Naive B cell (primary cell): ENCODE data around the gene CCDC30. TPM values are rescaled to one million over a fixed set of nuclear protein-coding genes. Genes with fewer than 3 reads are reported as not detected.
"Not testable (repeated sequence)": the region's sequence is repeated elsewhere in the genome, so short reads cannot be mapped to it uniquely, and the experiment has no call there.

Experiments used
- ATAC-seq, 2 donors: fragments of 150-1000 bp; cut with Tn5 transposase; 2 replicates each; pipeline ENCODE4 v1.10.0; 2021; ENCODE audit warnings: low read depth in 2 of 2, mild to moderate bottlenecking in 2 of 2, moderate library complexity in 2 of 2
- DNase-seq: peaks from one replicate; pipeline ENCODE4 v3.0.0; 2022
- H3K27ac Mint-ChIP-seq, 6 donors: one replicate each; pipeline ENCODE4 v1.8.0; 2020 to 2022; ENCODE audit warnings: mild to moderate bottlenecking in 6 of 6, mixed read lengths in 6 of 6, moderate library complexity in 5 of 6, inconsistent platforms in 2 of 6
- H3K27me3 Mint-ChIP-seq, 3 donors: one replicate each; pipeline ENCODE4 v1.8.0; 2021 to 2022; ENCODE audit warnings: mixed read lengths in 3 of 3, mild to moderate bottlenecking in 1 of 3
- H3K36me3 Mint-ChIP-seq, 2 donors: one replicate each; pipeline ENCODE4 v1.8.0; 2020 to 2022; ENCODE audit warnings: mixed read lengths in 2 of 2, inconsistent platforms in 1 of 2, mild to moderate bottlenecking in 1 of 2
- H3K4me1 Mint-ChIP-seq, 3 donors: one replicate each; pipeline ENCODE4 v1.8.0; 2020 to 2022; ENCODE audit warnings: mixed read lengths in 3 of 3, inconsistent platforms in 1 of 3, mild to moderate bottlenecking in 1 of 3, moderate library complexity in 1 of 3
- H3K4me3 Mint-ChIP-seq, 8 donors: one replicate each; pipeline ENCODE4 v1.8.0; 2020 to 2022; ENCODE audit warnings: mild to moderate bottlenecking in 8 of 8, mixed read lengths in 8 of 8, moderate library complexity in 8 of 8, inconsistent platforms in 2 of 8
- H3K9me3 Mint-ChIP-seq, 7 donors: one replicate each; pipeline ENCODE4 v1.8.0; 2020 to 2022; ENCODE audit warnings: mixed read lengths in 7 of 7, mild to moderate bottlenecking in 5 of 7, inconsistent platforms in 2 of 7, moderate library complexity in 1 of 7
- polyA plus RNA-seq, 6 donors: library from polyadenylated mRNA; unstranded; fragments of 300-500 nt; fragmentation: Illumina TruSeq; gene quantifications; one replicate each; pipeline ENCODE4 v1.2.3, GENCODE V29; 2021; ENCODE audit warnings: low read depth in 6 of 6

Gene CCDC30
- polyA plus RNA-seq, 6 donors from 2014 or later = 0.72 to 4.0 (median 1.3) TPM

DNA sequence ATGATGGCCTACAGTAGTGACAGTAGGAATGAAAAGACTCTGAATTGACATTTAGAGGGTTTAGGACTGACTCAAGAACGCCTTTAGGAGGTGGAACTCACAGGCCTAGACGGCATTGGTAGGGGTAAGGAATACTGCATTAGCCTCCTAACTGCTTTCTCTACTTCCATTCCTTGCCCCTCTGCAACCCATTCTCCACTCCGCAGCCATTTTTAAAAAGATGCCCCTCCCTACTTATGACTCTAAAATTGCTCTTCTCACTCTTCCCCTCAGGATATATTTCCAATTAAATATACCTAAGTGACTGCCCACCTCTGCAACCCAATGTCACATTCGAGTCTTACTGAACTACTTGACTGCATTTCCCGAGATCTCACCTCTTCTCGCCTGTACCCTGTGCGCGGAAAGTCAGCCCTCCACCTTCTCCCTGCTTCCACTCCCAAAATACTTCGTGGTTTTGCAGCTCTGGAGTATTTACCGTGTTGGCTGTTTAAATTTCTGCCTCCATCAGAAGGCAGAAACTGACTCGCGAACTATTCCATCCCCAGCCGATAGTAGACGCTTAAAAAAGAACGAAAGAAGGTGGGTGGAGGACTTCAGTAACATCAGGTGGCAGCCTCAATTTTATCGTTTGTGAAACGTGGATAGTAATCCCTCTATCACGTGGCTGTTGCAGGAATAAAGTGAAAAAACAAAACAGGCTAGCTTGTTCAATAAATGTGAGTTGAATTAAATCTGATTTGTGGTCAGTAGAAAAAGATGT lies 218.0 kb downstream of the CCDC30 start:
- DNase-seq (peak; percentile 27), ATAC-seq (no peak)
- Mint-ChIP-seq H3K27ac (peak overlapping the region; percentile 98 to 100 (median 100)), H3K27me3 (no peaks in the 10 kb centered on the region), H3K4me1 (peaks cover 31 to 51% (median 41%) of the 10 kb centered on the region in 3 donors), H3K4me3 (peak overlapping the region; percentile 95 to 100 (median 98)), H3K36me3 (peaks cover 11 to 12% of the 10 kb centered on the region in 2 donors), H3K9me3 (no peaks in the 10 kb centered on the region)

DNA sequence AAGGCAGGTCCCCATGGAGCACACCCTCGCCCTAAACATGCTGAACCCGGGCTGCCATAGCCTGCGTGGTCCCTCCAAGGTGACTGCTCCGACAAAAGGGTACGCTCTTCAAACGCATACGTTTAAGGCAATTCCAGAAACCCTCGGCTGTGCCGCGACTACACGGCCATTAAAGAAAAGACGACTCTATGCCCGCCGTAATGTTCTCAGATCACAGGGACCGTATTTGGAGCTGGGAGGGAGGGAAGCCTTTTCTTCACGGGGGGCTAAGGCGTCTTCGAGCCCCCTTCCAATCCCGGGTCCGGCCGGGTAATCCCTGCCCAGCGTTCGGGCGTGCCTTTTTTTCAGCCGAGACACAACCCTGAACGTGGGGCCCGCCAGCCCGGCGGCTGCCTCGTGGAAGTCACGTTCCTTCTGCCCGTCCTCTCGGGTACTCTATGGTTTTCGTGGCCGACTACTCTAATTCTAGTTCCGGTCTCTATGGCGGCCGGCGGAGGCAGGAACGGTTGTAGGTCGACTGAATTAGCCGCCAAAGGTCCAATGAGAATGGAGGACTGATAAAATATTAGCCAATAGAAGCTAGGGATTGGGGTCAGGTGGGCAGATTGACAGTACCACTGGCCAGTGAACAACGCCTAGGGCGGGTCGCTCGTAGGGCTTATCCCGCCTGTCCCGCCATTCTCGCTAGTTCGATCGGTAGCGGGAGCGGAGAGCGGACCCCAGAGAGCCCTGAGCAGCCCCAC lies 218.8 kb downstream of the CCDC30 start, which contains the start of gene YBX1:
Gene YBX1, plus strand, starts transcription at position 678 of the 743 bp plus-strand sequence. CDS start 148 bp downstream, outside the sequence.
- Mint-ChIP-seq H3K36me3 (peaks cover 11 to 12% of the 10 kb centered on the region in 2 donors), H3K27me3 (no peaks in the 10 kb centered on the region), H3K4me3 (peak within 1 kb of the TSS; percentile 95 to 100 (median 98)), H3K27ac (peak within 1 kb of the TSS; percentile 98 to 100 (median 100)), H3K9me3 (no peaks in the 10 kb centered on the region), H3K4me1 (peaks cover 31 to 58% (median 49%) of the 10 kb centered on the region in 3 donors)
- ATAC-seq = peak; percentile 82 to 86
- DNase-seq = peak; percentile 97

DNA sequence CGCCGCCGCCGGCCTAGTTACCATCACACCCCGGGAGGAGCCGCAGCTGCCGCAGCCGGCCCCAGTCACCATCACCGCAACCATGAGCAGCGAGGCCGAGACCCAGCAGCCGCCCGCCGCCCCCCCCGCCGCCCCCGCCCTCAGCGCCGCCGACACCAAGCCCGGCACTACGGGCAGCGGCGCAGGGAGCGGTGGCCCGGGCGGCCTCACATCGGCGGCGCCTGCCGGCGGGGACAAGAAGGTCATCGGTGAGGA lies 219.3 kb downstream of the CCDC30 start:
- Mint-ChIP-seq H3K4me3 (peak overlapping the region; percentile 95 to 100 (median 98)), H3K4me1 (peaks cover 31 to 62% (median 54%) of the 10 kb centered on the region in 3 donors), H3K36me3 (peaks cover 11 to 12% of the 10 kb centered on the region in 2 donors), H3K27ac (peak overlapping the region; percentile 98 to 100 (median 100))
- not testable (repeated sequence) for DNase-seq, H3K27me3 Mint-ChIP-seq, H3K9me3 Mint-ChIP-seq
- peak; percentile 7 to 8 for ATAC-seq

DNA sequence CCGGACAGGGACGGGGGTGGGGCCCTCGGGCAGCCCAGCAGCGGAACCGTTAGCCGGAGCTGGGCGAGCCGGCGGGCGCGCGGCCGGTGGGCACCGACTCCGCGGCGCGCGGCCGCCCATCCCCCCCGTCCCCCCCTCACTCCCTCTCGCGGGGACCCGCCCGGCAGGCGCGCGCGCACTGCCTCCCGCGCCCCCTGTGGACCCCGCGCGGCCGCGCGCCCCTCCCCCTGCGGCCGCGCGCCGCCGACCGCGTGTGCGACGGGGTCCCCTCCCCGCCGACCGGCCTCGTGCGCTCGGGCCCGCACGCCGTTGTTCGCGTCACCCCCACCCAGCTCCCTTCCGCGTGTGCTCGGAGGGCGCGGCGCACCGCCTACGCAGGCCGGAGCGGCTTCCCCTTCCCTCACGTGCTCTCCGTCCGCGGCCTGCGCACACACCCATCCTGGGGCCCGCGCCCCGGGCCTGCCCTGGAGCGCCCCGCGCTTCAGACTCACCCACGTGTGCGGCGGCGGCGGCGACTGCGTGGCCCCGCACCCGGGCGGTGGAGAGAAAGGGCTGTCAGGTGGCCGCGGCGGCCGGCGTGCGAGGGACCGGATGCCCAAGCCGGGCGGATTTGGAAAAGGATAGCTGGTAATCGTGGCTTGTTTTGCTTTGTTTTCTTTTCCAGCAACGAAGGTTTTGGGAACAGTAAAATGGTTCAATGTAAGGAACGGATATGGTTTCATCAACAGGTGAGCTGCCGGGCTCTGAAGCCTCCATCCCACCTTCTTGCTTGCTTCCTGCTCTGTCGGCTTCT lies 219.8 kb downstream of the CCDC30 start:
- H3K4me1 Mint-ChIP-seq = peaks cover 36 to 67% (median 59%) of the 10 kb centered on the region in 3 donors
- H3K27me3 Mint-ChIP-seq = no peaks in the 10 kb centered on the region
- peak overlapping the region; percentile 87 to 96 (median 94) for H3K4me3 Mint-ChIP-seq
- no peaks in the 10 kb centered on the region for H3K9me3 Mint-ChIP-seq
- ATAC-seq (peak; percentile 60 to 62), DNase-seq (peak; percentile 85)
- H3K36me3 Mint-ChIP-seq = peaks cover 12 to 15% of the 10 kb centered on the region in 2 donors
- H3K27ac Mint-ChIP-seq = peak overlapping the region; percentile 95 to 98 (median 98)

DNA sequence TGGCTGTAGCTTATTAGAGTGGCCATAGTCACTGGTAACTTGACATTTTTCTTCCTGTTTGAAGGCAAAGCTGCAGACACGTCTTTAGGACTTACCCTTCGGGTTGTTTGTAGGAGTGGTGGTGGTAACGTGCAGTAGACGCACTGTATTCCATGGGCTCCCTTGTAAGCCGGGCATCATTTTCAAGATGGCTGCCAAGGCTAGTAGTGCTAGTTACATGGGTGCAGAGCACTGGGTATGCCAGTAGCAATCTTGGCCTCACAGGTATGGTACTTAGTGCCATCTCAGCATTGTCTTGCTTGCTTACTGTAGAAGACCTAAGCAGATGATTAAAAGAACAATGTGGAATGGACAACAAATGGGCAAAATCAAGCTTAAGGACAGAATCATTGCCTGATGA lies 221.1 kb downstream of the CCDC30 start:
- Mint-ChIP-seq H3K4me1 (peaks cover 48 to 76% (median 68%) of the 10 kb centered on the region in 3 donors), H3K36me3 (peaks cover 12 to 15% of the 10 kb centered on the region in 2 donors), H3K4me3 (peak overlapping the region; percentile 49 to 96 (median 94)), H3K27me3 (no peaks in the 10 kb centered on the region), H3K9me3 (no peaks in the 10 kb centered on the region), H3K27ac (peak overlapping the region; percentile 95 to 98 (median 98))
- ATAC-seq (no peak), DNase-seq (no peak)

DNA sequence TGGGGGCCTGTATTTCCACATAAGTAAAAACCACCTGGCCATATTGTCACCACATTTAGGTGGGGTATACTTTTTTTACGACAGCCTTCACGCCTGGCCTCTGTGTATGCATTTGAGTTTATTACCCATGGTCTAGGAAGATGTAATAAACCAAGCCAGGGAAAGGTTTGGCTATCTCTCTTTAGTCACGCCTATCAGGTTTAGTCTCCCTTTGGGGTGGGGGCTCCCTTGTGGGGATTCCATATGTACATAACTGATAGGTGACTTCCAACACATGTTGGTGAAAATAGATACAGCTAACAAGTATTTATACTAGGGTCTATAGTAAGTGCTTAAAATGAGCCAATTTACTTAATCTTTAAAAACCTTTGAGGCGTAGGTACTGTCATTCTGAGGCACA lies 223.3 kb downstream of the CCDC30 start:
- H3K4me1 Mint-ChIP-seq = peaks cover 50 to 88% (median 76%) of the 10 kb centered on the region in 3 donors
- no peak for DNase-seq
- H3K4me3 Mint-ChIP-seq = peak overlapping the region in 2 of 8 donors; percentile 8 to 51
- peak overlapping the region in 3 of 6 donors; percentile 18 to 56 (median 39) for H3K27ac Mint-ChIP-seq
- H3K36me3 Mint-ChIP-seq = peaks cover 12 to 15% of the 10 kb centered on the region in 2 donors
- no peaks in the 10 kb centered on the region for H3K9me3 Mint-ChIP-seq
- no peak for ATAC-seq
- H3K27me3 Mint-ChIP-seq = no peaks in the 10 kb centered on the region

DNA sequence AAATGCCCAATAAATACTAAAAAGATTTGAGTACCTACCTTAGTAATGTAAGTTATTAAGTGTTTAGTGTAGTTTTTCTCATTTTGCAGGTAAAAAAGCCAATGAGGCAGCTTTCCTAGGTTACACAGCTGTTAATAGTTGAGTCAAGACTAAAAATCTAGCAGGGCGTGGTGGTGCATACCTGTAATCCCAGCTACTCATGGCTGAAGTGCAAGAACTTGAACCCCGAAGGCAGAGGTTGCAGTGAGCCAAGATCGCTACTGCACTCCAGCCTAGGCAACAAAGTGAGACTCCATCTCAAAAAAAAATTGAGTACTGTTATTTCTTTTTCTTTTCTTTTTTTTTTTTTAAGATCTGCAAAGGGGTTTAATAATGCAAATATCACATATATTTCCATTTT lies 226.8 kb downstream of the CCDC30 start:
- Mint-ChIP-seq H3K27ac (peak overlapping the region in 1 of 6 donors; percentile 74), H3K4me3 (peak overlapping the region in 3 of 8 donors; percentile 38 to 57 (median 55))

DNA sequence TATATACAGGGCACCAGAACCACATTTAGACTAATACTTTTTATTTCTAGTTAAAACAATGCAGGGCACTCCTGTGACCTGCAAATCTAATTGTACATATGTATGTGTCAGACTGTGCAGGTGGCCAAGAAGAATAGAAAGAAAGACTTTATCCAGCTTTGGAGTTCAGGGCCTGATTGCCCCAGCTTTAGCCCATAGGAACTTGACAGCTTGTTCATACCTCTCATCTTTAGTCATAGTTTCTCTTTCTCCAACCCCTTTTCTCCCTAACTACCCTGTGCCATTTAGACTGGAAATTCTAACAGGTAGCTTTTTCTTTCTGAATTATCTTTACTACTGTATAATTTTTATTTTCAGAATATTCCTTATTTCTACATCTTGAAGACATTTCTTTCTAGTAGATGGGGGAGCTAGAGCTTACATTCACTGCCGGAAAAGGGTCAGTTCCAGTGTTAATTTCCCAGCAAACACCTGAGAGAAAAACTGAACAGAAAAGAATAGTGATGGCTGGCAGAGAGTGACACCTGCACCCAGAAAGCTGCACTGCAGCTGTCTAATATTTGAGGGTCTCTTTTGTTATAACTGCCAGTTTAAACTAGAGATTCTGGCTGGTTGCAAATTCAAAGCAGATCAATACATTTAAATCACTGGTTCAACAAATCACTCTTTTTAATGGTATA lies 227.5 kb downstream of the CCDC30 start:
- Mint-ChIP-seq H3K36me3 (peaks cover 0 to 15% of the 10 kb centered on the region in 2 donors), H3K4me3 (peak overlapping the region in 3 of 8 donors; percentile 23 to 59 (median 36)), H3K27ac (no peak overlapping the region), H3K9me3 (no peaks in the 10 kb centered on the region), H3K4me1 (peaks cover 45 to 78% (median 71%) of the 10 kb centered on the region in 3 donors), H3K27me3 (no peaks in the 10 kb centered on the region)
- DNase-seq = no peak
- peak in 1 of 2 donors; percentile 29 for ATAC-seq

More for the DNA sequence above, 226.8 kb downstream of the CCDC30 start:
- Mint-ChIP-seq H3K4me1 (peaks cover 50 to 82% (median 75%) of the 10 kb centered on the region in 3 donors), H3K9me3 (no peaks in the 10 kb centered on the region), H3K36me3 (peaks cover 1 to 8% of the 10 kb centered on the region in 2 donors), H3K27me3 (no peaks in the 10 kb centered on the region)
- DNase-seq (no peak), ATAC-seq (no peak)

DNA sequence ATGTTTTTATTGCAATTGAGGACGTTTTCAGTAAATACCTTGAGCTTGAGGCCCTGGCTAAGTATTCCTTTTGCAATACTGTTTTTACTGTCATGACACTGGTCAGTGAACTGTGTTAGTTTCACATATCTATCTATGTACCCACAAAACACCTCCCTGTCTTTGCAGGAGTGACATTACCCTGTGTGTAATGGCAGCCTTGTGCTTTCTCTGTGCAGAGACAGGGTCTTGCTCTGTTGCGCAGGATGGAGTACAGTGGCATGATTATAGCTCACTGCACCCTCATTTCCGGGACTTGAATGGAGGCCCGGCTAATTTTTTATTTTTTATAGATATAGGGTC lies 228.0 kb downstream of the CCDC30 start:
- no peaks in the 10 kb centered on the region for H3K27me3 Mint-ChIP-seq
- peaks cover 5 to 20% of the 10 kb centered on the region in 2 donors for H3K36me3 Mint-ChIP-seq
- H3K27ac Mint-ChIP-seq = no peak overlapping the region
- no peaks in the 10 kb centered on the region for H3K9me3 Mint-ChIP-seq
- peak in 1 of 2 donors; percentile 15 for ATAC-seq
- peak overlapping the region in 1 of 8 donors; percentile 15 for H3K4me3 Mint-ChIP-seq
- H3K4me1 Mint-ChIP-seq = peaks cover 46 to 74% (median 73%) of the 10 kb centered on the region in 3 donors
- DNase-seq = no peak

DNA sequence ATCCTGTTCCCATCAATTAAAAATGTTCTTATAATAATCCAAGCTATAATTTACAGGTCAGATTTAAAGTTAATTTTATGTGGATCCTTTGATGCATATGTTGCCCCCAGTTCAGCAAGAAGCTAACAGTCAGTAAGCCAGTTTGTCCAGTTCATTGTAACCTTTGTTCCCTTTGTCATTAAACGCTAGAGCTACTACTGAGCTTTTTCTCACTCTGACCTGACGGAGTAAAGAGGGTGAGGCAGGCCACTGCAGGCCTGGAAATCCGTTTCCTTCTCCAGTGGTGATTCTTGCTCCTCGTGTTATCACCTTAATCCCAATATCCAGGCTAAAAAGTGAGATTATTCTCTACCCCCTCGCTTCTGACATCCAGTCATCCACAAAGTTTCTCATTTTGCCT lies 229.4 kb downstream of the CCDC30 start:
- Mint-ChIP-seq H3K4me3 (no peak overlapping the region), H3K4me1 (peaks cover 47 to 65% (median 63%) of the 10 kb centered on the region in 3 donors), H3K36me3 (peaks cover 8 to 23% of the 10 kb centered on the region in 2 donors), H3K27ac (peak overlapping the region in 4 of 6 donors; percentile 3 to 77 (median 67)), H3K27me3 (no peaks in the 10 kb centered on the region), H3K9me3 (no peaks in the 10 kb centered on the region)
- DNase-seq (no peak), ATAC-seq (no peak)

DNA sequence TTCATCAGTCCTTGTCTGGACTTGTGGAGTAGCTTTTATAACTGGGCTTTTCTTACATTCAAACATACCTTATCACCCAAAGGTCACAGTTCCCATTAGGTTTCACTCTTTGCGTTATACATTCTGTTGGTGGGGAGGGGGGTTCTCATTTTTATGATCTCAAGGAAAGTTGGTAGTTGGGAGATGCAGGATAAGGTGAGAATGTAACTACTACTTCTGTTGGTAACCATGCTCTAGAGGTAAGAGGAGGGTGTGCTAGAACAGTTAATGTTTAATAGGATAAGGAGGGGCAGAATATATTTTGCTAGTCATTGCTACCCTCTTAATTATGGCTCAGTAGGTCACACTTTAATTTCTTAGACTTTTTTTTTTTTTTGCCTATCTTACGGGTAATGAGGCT lies 229.8 kb downstream of the CCDC30 start:
- H3K27me3 Mint-ChIP-seq = no peaks in the 10 kb centered on the region
- peaks cover 8 to 19% of the 10 kb centered on the region in 2 donors for H3K36me3 Mint-ChIP-seq
- DNase-seq (no peak), ATAC-seq (no peak)
- no peak overlapping the region for H3K4me3 Mint-ChIP-seq
- peaks cover 42 to 60% (median 58%) of the 10 kb centered on the region in 3 donors for H3K4me1 Mint-ChIP-seq
- no peaks in the 10 kb centered on the region for H3K9me3 Mint-ChIP-seq
- peak overlapping the region in 5 of 6 donors; percentile 3 to 77 (median 62) for H3K27ac Mint-ChIP-seq

DNA sequence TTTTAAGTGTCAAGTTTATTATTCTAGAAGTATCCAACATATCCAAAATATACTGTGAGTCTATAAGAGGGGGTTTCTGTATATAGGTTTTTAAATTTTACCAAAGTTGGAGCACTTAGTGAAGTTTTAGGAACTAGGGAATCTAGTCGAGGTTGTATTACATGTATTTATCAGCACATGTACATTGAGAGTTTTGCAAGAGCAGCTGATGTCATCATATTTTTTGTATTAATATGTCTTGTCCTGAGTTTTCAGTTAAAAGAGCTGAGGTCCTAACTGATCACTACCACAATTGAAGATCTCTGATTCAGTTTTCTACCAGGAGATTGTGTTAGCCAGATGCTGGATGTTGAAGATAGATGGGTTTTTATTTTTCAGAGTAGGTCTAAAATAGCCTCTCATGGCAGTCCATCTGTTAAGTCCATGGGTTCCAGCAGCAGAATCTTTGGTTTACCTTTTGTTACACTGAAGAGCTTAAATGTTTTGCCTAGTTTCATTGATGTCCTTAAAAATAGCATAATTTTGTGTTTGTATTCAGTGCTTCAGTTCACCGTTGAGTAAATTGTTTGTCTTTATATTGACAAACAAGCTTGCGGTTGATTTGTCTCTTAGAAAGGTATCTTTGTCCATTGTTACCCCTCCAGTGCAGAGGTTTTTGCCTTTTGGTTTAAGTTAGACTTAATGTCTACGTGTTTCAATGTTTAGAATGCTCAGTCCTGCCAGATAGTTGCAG lies 235.2 kb downstream of the CCDC30 start:
- Mint-ChIP-seq H3K27me3 (no peaks in the 10 kb centered on the region), H3K36me3 (peaks cover 27 to 34% of the 10 kb centered on the region in 2 donors), H3K9me3 (no peaks in the 10 kb centered on the region), H3K4me3 (no peak overlapping the region), H3K4me1 (peaks cover 8 to 34% (median 20%) of the 10 kb centered on the region in 3 donors), H3K27ac (peak overlapping the region in 3 of 6 donors; percentile 10 to 72 (median 44))
- ATAC-seq (no peak), DNase-seq (no peak)
